Astrocyte (in vitro differentiated cells and primary cell): ENCODE measurements around the gene PRM3.

ENCODE experiments used
- EZH2 ChIP-seq: IDR thresholded peaks from 2 replicates; pipeline ENCODE4 v1.6.1; 2012; ENCODE audit warnings: mild to moderate bottlenecking, low read length, inconsistent platforms; ENCODE audit not compliant: insufficient read depth
- TF ChIP-seq, protein P1 (sequence below): IDR thresholded peaks from 2 replicates; pipeline ENCODE4 v1.5.1; 2011; ENCODE audit warnings: low read depth, mild to moderate bottlenecking, inconsistent platforms, low read length, moderate library complexity; ENCODE audit not compliant: insufficient read depth

DNA sequence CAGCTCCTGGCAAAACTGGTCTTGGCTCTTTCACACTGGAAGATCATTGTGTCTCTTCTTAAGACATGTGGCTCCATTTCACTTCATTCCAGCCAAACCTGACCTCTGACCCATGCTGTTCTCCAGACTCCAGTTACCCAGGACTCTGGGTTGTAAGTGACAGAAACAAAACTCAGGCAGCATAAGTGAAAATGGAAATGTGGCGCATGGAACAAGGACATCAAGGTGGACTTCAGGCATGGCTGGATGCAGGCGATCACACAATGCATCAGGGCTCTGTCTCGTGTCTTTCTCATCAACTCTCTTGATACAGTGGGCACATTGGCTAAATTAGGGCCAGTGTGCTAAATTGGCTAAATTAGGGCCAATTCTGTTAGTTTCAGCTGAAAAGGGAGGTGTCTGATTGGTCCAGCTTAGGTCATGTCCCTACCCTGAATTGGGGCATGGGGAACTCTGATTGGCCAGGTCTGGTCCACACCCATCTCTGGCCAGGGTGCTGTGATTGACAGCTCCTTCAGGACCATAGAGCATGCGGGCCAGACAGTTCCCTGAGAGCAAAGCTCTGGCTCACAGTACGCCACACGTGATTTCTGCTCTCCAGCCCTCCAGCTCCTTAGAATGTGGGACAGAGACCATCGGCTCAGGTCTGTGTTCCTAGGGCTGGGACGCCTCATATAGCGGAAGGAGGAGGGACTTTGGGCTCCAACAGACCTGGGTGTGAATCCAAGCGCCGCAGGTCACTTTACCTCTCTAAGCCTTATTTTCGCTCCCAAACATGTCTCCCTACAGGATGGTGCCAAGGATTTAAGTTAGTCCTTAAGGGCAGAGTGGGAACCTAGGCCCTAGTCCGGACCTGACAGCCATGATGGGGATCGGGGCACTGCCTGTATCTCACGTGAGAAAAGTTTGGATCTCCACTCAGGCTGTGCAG, 34.9 kb downstream of the PRM3 start:
- TF ChIP-seq, protein P1, sequence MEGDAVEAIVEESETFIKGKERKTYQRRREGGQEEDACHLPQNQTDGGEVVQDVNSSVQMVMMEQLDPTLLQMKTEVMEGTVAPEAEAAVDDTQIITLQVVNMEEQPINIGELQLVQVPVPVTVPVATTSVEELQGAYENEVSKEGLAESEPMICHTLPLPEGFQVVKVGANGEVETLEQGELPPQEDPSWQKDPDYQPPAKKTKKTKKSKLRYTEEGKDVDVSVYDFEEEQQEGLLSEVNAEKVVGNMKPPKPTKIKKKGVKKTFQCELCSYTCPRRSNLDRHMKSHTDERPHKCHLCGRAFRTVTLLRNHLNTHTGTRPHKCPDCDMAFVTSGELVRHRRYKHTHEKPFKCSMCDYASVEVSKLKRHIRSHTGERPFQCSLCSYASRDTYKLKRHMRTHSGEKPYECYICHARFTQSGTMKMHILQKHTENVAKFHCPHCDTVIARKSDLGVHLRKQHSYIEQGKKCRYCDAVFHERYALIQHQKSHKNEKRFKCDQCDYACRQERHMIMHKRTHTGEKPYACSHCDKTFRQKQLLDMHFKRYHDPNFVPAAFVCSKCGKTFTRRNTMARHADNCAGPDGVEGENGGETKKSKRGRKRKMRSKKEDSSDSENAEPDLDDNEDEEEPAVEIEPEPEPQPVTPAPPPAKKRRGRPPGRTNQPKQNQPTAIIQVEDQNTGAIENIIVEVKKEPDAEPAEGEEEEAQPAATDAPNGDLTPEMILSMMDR, result no peak
- no peak for TF ChIP-seq EZH2
